HCT116 (cell line): ENCODE results near the gene CELF2. TPM values are rescaled to one million over a fixed set of nuclear protein-coding genes. Genes with fewer than 3 reads are reported as not detected.

Experiments
- ATAC-seq: fragments of 200-7000 bp; cut with Tn5 transposase; 2 replicates; pipeline ENCODE4 v1.9.1; 2020; ENCODE audit warnings: mild to moderate bottlenecking, moderate library complexity
- BruUV-seq: library from RNA; stranded (reverse); fragments of 400-500 nt; replicated peaks from 2 replicates; lab custom pipeline; 2021; lab: Mats Ljungman, UMichigan
- CTCF ChIA-PET: fragments of 300-600 bp; sonication (Branson Sonifier 250); formaldehyde crosslinking; loops from one replicate; lab custom pipeline; 2021; ENCODE audit warnings: antibody characterized with exemption; lab: Charles Lee
- POLR2A ChIA-PET: fragments of 300-600, 350-600 bp; sonication (Branson Sonifier 250); formaldehyde crosslinking; loops from one replicate; lab custom pipeline; 2021; ENCODE audit warnings: antibody characterized with exemption; lab: Charles Lee
- RAD21 ChIA-PET, 2 experiments: fragments of 300-600 bp; sonication (Branson Sonifier 250); formaldehyde crosslinking; loops; one replicate each; lab custom pipeline; 2023; ENCODE audit warnings: low total read pairs in 2 of 2; ENCODE audit not compliant: uncharacterized antibody in 2 of 2, unreplicated experiment in 2 of 2, low non-redundant PET in 1 of 2; lab: Charles Lee
- DNase-seq: peaks from one replicate; pipeline ENCODE4 v3.0.0-alpha.2; 2010; ENCODE audit warnings: low read depth, low spot score
- H2AFZ ChIP-seq: fragments of 200-600 bp; shearing (Covaris generic), sonication (generic); 2 replicates; pipeline ENCODE4 v1.6.1; 2017; ENCODE audit warnings: low read depth, mixed run types, mixed read lengths, antibody characterized with exemption, low read length; ENCODE audit not compliant: poor library complexity, severe bottlenecking
- H3K27ac ChIP-seq: 2 replicates; pipeline ENCODE4 v1.5.1; 2012; ENCODE audit warnings: low read depth, low read length
- H3K27me3 ChIP-seq: fragments of 200-600 bp; sonication (generic); 2 replicates; pipeline ENCODE4 v1.6.1; 2016; ENCODE audit warnings: mixed run types, low read length, mixed read lengths; ENCODE audit not compliant: insufficient read depth
- H3K36me3 ChIP-seq, 2 experiments: fragments of 200-500 bp in 1 of 2; fragments of 200-600 bp in 1 of 2; sonication (Bioruptor generic) in 1 of 2; sonication (generic) in 1 of 2; 2 replicates each; pipeline versions ENCODE4 v1.5.1 to v1.6.1; 2014 to 2016; ENCODE audit warnings: low read length in 2 of 2, inconsistent platforms in 1 of 2, mixed read lengths in 1 of 2, mixed run types in 1 of 2; ENCODE audit not compliant: insufficient read depth in 2 of 2, control insufficient read depth in 1 of 2
- H3K4me1 ChIP-seq, 2 experiments: fragments of 200-600 bp in 1 of 2; sonication (generic) in 1 of 2; 2 replicates each; pipeline versions ENCODE4 v1.5.1 to v1.6.1; 2012 to 2017; ENCODE audit warnings: low read length in 2 of 2, inconsistent platforms in 1 of 2, mild to moderate bottlenecking in 1 of 2, mixed read lengths in 1 of 2, mixed run types in 1 of 2, moderate library complexity in 1 of 2; ENCODE audit not compliant: insufficient read depth in 2 of 2, control insufficient read depth in 1 of 2
- H3K4me2 ChIP-seq: fragments of 200-600 bp; sonication (generic); 2 replicates; pipeline ENCODE4 v1.6.1; 2017; ENCODE audit warnings: mixed run types, low read length, mixed read lengths
- H3K4me3 ChIP-seq, 2 experiments: fragments of 200-600 bp in 1 of 2; sonication (generic) in 1 of 2; replicated peaks in 1 of 2; 2 replicates each; pipeline ENCODE4 v1.5.1; 2011 to 2016; ENCODE audit warnings: low read length in 2 of 2, control low read depth in 1 of 2, low read depth in 1 of 2, mild to moderate bottlenecking in 1 of 2, mixed read lengths in 1 of 2, mixed run types in 1 of 2
- H3K79me2 ChIP-seq: fragments of 200-600 bp; sonication (generic); 2 replicates; pipeline ENCODE4 v1.6.1; 2017; ENCODE audit warnings: mild to moderate bottlenecking, mixed run types, low read length, moderate library complexity, mixed read lengths; ENCODE audit not compliant: insufficient read depth
- H3K9ac ChIP-seq: fragments of 200-600 bp; sonication (generic); 2 replicates; pipeline ENCODE4 v1.6.1; 2016; ENCODE audit warnings: low read length, mixed read lengths
- H3K9me2 ChIP-seq: fragments of 200-600 bp; sonication (generic), shearing (Covaris generic); 2 replicates; pipeline ENCODE4 v1.6.1; 2017; ENCODE audit warnings: mixed run types, mild to moderate bottlenecking, moderate library complexity; ENCODE audit not compliant: insufficient read depth
- H3K9me3 ChIP-seq, 2 experiments: fragments of 200-500 bp in 1 of 2; fragments of 200-600 bp in 1 of 2; sonication (Bioruptor generic) in 1 of 2; sonication (generic) in 1 of 2; 2 replicates each; pipeline ENCODE4 v1.6.1; 2014 to 2017; ENCODE audit warnings: low read length in 2 of 2, mixed read lengths in 2 of 2, inconsistent platforms in 1 of 2, low read depth in 1 of 2, mild to moderate bottlenecking in 1 of 2, mixed run types in 1 of 2, moderate library complexity in 1 of 2; ENCODE audit not compliant: control insufficient read depth in 1 of 2, insufficient read depth in 1 of 2
- H4K20me1 ChIP-seq: fragments of 200-600 bp; sonication (generic), shearing (Covaris generic); 2 replicates; pipeline ENCODE4 v1.6.1; 2017; ENCODE audit warnings: mixed run types, mild to moderate bottlenecking, moderate library complexity; ENCODE audit not compliant: insufficient read depth
- CBX3 ChIP-seq: IDR thresholded peaks from 2 replicates; pipeline ENCODE4 v1.6.1; 2012; ENCODE audit warnings: low read depth
- CEBPB ChIP-seq: IDR thresholded peaks from 2 replicates; pipeline ENCODE4 v1.6.1; 2012; ENCODE audit warnings: low read depth
- EZH2 ChIP-seq: fragments of 200-600 bp; sonication (generic); IDR thresholded peaks from 2 replicates; pipeline ENCODE4 v1.6.1; 2017; ENCODE audit warnings: antibody characterized with exemption, mixed run types
- EZH2phosphoT487 ChIP-seq: fragments of 200-600 bp; IDR thresholded peaks from 2 replicates; pipeline ENCODE4 v1.6.1; 2018; ENCODE audit warnings: antibody characterized with exemption, borderline replicate concordance
- POLR2AphosphoS5 ChIP-seq: IDR thresholded peaks from 2 replicates; pipeline ENCODE4 v1.6.1; 2011; ENCODE audit warnings: mild to moderate bottlenecking, low read depth, low read length, moderate library complexity
- RAD21 ChIP-seq: IDR thresholded peaks from 2 replicates; pipeline ENCODE4 v1.6.1; 2012; ENCODE audit warnings: low read depth, mild to moderate bottlenecking
- SRF ChIP-seq: IDR thresholded peaks from 2 replicates; pipeline ENCODE4 v1.6.1; 2012; ENCODE audit warnings: low read depth
- TCF7L2 ChIP-seq: IDR thresholded peaks from 2 replicates; pipeline ENCODE4 v1.7.0; 2011; ENCODE audit warnings: borderline replicate concordance, inconsistent platforms; ENCODE audit not compliant: insufficient read depth, insufficient read length; ENCODE audit errors: extremely low read depth
- YY1 ChIP-seq: IDR thresholded peaks from 2 replicates; pipeline ENCODE4 v1.6.1; 2011; ENCODE audit warnings: low read length, low read depth, moderate library complexity, mild to moderate bottlenecking; ENCODE audit not compliant: insufficient replicate concordance; ENCODE audit errors: extremely low read depth
- ZNF274 ChIP-seq: fragments of 200-500 bp; sonication (Bioruptor generic); IDR thresholded peaks from 2 replicates; pipeline ENCODE4 v1.6.1; 2014; ENCODE audit warnings: mild to moderate bottlenecking, low read depth, low read length, inconsistent platforms
- intact Hi-C: fragments of 100-400 bp; cut with micrococcal nuclease; formaldehyde crosslinking; loops from 2 replicates; pipeline ENCODE4 v1.10.0; 2022
- total RNA-seq: library from RNA; stranded (reverse); gene quantifications from one replicate; pipeline ENCODE4 v1.2.1, GENCODE V29; 2021; ENCODE audit not compliant: unreplicated experiment
- TF ChIP-seq, protein P1 (sequence below): IDR thresholded peaks from 2 replicates; pipeline ENCODE4 v1.6.1; 2011; ENCODE audit warnings: mild to moderate bottlenecking, low read length, moderate library complexity; ENCODE audit not compliant: insufficient replicate concordance; ENCODE audit errors: extremely low read depth
- TF ChIP-seq, protein P2 (sequence below), 3 experiments: fragments of 200-600 bp in 1 of 3; sonication (generic) in 1 of 3; IDR thresholded peaks in 2 of 3; conservative IDR thresholded peaks in 1 of 3; 2 replicates each; pipeline ENCODE4 v1.5.1; 2012 to 2017; ENCODE audit warnings: low read depth in 2 of 3, low read length in 2 of 3, antibody characterized with exemption in 1 of 3, borderline replicate concordance in 1 of 3, control low read depth in 1 of 3, mild to moderate bottlenecking in 1 of 3, mixed read lengths in 1 of 3, mixed run types in 1 of 3, moderate library complexity in 1 of 3; ENCODE audit not compliant: insufficient read depth in 1 of 3

The CELF2 gene
- total RNA-seq, 1 experiment from 2014 or later, result 0.66 TPM

DNA sequence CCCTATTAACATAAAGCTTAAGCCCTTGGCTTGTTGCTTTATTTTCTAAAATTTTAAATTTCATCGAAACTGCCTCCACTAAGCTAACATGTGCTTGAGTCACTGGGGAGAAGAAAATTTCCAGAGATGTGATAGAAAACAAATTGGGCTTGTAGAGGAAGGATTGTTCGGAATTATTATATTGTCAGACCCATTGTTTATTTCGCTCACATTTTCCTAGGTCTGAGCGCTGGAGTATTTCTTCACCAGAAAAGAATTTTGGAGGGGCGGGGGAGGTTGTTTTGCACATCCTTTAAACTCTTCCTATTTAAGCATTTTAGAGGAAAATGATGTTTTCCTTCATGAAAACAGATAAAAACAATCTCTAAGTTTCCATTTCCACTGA is 29.1 kb downstream of the CELF2 start:
- no peaks in the 10 kb centered on the region for H3K36me3 ChIP-seq
- TF ChIP-seq SRF, result no peak
- no peak for TF ChIP-seq POLR2AphosphoS5
- no peak for TF ChIP-seq TCF7L2
- no peak for TF ChIP-seq CEBPB
- no peak for TF ChIP-seq EZH2phosphoT487
- TF ChIP-seq CBX3, result no peak
- no peak for TF ChIP-seq RAD21
- BruUV-seq, result no TSS peak
- no peak overlapping the region for H3K4me2 ChIP-seq
- no peak overlapping the region for H2AFZ ChIP-seq
- RAD21 ChIA-PET, result no interaction called here
- ATAC-seq (no peak), DNase-seq (no peak)
- H3K27ac ChIP-seq, result no peak overlapping the region
- no peaks in the 10 kb centered on the region for H3K9me2 ChIP-seq
- H3K4me3 ChIP-seq, result no peak overlapping the region
- H3K27me3 ChIP-seq, result no peaks in the 10 kb centered on the region
- no peaks in the 10 kb centered on the region for H3K79me2 ChIP-seq
- H4K20me1 ChIP-seq, result no peaks in the 10 kb centered on the region
- no peak overlapping the region for H3K9ac ChIP-seq
- intact Hi-C loops, result no loop called here
- POLR2A ChIA-PET, result no interaction called here
- no peaks in the 10 kb centered on the region; a peak in 2 of 4 replicates for H3K9me3 ChIP-seq
- H3K4me1 ChIP-seq, result no peaks in the 10 kb centered on the region
- CTCF ChIA-PET, result no interaction called here

DNA sequence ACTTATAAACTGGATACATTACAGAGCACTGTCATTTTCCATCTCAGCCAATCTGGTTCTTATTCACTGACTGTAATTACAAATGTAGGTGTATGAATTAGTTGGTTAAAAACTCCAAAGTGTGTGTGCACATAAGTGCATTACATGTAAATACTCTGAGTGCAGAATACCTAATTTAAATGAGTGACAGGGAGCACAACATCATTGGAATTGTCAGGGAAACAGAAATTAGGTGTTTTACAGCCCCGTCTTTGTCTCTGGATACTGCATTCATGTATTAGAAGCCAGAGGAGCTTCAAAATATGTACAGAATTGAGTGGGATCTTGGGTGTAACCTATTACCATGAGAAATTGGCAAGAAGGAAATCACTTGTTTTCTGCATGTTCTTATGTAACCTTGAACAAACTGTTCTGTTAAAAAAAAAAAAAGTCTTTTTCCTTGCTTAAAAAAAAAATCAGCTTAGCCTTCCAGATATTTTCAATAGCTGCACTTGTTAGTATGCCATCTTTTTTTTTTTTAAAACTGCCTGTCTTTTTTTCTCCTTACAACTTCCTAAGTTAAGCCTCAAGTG is 31.1 kb downstream of the CELF2 start:
- H3K79me2 ChIP-seq, result no peaks in the 10 kb centered on the region
- no peak for ATAC-seq
- H3K27me3 ChIP-seq, result no peaks in the 10 kb centered on the region
- H3K4me2 ChIP-seq, result no peak overlapping the region
- intact Hi-C loops, result no loop called here
- no TSS peak for BruUV-seq
- H3K4me3 ChIP-seq, result no peak overlapping the region
- DNase-seq, result no peak
- no peaks in the 10 kb centered on the region for H3K4me1 ChIP-seq
- H3K36me3 ChIP-seq, result no peaks in the 10 kb centered on the region
- CTCF ChIA-PET, result no interaction called here
- H3K27ac ChIP-seq, result no peak overlapping the region
- RAD21 ChIA-PET, result no interaction called here
- no peaks in the 10 kb centered on the region for H4K20me1 ChIP-seq
- no peaks in the 10 kb centered on the region for H3K9me2 ChIP-seq
- H3K9me3 ChIP-seq, result no peaks in the 10 kb centered on the region; a peak in 2 of 4 replicates
- POLR2A ChIA-PET, result no interaction called here
- no peak overlapping the region for H2AFZ ChIP-seq
- TF ChIP-seq EZH2 (no peak), ZNF274 (no peak), YY1 (no peak), SRF (no peak), POLR2AphosphoS5 (no peak)
- TF ChIP-seq, protein P1, sequence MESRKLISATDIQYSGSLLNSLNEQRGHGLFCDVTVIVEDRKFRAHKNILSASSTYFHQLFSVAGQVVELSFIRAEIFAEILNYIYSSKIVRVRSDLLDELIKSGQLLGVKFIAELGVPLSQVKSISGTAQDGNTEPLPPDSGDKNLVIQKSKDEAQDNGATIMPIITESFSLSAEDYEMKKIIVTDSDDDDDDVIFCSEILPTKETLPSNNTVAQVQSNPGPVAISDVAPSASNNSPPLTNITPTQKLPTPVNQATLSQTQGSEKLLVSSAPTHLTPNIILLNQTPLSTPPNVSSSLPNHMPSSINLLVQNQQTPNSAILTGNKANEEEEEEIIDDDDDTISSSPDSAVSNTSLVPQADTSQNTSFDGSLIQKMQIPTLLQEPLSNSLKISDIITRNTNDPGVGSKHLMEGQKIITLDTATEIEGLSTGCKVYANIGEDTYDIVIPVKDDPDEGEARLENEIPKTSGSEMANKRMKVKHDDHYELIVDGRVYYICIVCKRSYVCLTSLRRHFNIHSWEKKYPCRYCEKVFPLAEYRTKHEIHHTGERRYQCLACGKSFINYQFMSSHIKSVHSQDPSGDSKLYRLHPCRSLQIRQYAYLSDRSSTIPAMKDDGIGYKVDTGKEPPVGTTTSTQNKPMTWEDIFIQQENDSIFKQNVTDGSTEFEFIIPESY, result no peak
- TF ChIP-seq, protein P2, sequence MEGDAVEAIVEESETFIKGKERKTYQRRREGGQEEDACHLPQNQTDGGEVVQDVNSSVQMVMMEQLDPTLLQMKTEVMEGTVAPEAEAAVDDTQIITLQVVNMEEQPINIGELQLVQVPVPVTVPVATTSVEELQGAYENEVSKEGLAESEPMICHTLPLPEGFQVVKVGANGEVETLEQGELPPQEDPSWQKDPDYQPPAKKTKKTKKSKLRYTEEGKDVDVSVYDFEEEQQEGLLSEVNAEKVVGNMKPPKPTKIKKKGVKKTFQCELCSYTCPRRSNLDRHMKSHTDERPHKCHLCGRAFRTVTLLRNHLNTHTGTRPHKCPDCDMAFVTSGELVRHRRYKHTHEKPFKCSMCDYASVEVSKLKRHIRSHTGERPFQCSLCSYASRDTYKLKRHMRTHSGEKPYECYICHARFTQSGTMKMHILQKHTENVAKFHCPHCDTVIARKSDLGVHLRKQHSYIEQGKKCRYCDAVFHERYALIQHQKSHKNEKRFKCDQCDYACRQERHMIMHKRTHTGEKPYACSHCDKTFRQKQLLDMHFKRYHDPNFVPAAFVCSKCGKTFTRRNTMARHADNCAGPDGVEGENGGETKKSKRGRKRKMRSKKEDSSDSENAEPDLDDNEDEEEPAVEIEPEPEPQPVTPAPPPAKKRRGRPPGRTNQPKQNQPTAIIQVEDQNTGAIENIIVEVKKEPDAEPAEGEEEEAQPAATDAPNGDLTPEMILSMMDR (IDR thresholded peaks at IDR 0.05 in 2 of 3, conservative IDR thresholded peaks at IDR 0.05 in 1 of 3; ENCODE audit: borderline replicate concordance in 1 of 3, insufficient read depth in 1 of 3, low read depth in 2 of 3, low read length in 2 of 3), result no peak
- TF ChIP-seq, all 23 proteins: peak for 0
- no peak overlapping the region for H3K9ac ChIP-seq
